Astrocyte of the cerebellum (primary cell): Measurements from ENCODE around the gene DCLRE1C.
"Not testable (repeated sequence)": the region's sequence is repeated elsewhere in the genome, so short reads cannot be mapped to it uniquely, and the experiment has no call there.

Experiments
- DNase-seq: peaks from one replicate; pipeline ENCODE4 v3.0.0-alpha.2; 2011; ENCODE audit warnings: low read depth
- H3K4me3 ChIP-seq: 2 replicates; pipeline ENCODE4 v1.5.1; 2011; ENCODE audit warnings: mild to moderate bottlenecking, low read depth, low read length, moderate library complexity
- CTCF ChIP-seq: IDR thresholded peaks from 2 replicates; pipeline ENCODE4 v1.5.1; 2012; ENCODE audit warnings: low read length, low read depth, moderate library complexity, mild to moderate bottlenecking; ENCODE audit errors: missing control alignments
- in situ Hi-C: cut with HindIII; loops from 2 replicates; pipeline ENCODE4 v1.10.0; 2017; ENCODE audit warnings: low sequenced_read_pairs

The DCLRE1C gene

GRCh38 chr10:14875941-14876340, 78.0 kb downstream of the DCLRE1C start:
- TF ChIP-seq CTCF: no peak
- no peak overlapping the region for H3K4me3 ChIP-seq
- no peak for DNase-seq
- in situ Hi-C loops: no loop called here

DNA sequence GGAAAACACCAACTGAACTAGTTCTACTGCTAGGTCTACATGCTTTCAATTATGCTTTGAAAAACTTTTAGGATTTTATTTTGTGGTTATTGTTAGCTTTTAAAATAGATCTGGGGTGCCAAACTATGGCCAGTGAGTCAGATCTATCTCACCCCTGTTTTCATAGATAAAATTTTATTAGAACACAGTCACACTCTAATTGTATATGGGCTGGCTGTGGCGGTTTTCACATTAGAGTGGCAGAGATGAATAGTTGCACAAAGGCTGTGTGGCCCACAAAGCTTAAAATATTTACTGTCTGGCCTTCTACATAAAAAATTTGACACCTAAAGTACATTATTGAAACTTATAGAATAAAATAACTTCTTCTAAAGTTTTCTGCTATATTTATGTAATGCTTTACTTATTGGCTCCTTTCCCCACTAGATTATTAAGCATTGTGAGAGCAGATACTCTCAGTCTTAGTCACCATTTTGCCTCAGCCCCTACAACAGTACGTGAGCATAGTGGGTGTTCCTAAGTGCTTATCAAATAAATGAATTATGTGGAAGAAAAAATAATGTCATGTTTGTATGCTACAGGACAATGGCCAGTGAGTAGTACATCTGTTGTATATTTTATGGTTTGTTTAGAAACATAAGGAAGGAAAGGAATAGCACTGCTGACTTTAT, 80.7 kb downstream of the DCLRE1C start:
- peak; percentile 26 for DNase-seq
- H3K4me3 ChIP-seq: no peak overlapping the region
- no peak for TF ChIP-seq CTCF
- in situ Hi-C loops: no loop called here

DNA sequence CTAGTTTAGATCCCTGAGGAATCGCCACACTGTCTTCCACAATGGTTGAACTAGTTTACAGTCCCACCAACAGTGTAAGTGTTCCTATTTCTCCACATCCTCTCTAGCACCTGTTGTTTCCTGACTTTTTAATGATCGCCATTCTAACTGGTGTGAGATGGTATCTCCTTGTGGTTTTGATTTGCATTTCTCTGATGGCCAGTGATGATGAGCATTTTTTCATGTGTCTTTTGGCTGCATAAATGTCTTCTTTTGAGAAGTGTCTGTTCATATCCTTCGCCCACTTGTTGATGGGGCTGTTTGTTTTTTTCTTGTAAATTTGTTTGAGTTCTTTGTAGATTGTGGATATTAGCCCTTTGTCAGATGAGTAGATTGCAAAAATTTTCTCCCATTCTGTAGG, 89.0 kb downstream of the DCLRE1C start:
- H3K4me3 ChIP-seq, in situ Hi-C loops, DNase-seq: not testable (repeated sequence)

DNA sequence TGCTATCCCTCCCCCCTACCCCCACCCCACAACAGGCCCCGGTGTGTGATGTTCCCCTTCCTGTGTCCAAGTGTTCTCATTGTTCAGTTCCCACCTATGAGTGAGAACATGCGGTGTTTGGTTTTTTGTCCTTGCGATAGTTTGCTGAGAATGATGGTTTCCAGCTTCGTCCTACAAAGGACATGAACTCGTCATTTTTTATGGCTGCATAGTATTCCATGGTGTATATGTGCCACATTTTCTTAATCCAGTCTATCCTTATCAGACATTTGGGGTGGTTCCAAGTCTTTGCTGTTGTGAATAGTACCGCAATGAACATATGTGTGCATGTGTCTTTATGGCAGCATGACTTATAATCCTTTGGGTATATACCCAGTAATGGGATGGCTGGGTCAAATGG, 89.4 kb downstream of the DCLRE1C start:
- in situ Hi-C loops, H3K4me3 ChIP-seq, DNase-seq: not testable (repeated sequence)

DNA sequence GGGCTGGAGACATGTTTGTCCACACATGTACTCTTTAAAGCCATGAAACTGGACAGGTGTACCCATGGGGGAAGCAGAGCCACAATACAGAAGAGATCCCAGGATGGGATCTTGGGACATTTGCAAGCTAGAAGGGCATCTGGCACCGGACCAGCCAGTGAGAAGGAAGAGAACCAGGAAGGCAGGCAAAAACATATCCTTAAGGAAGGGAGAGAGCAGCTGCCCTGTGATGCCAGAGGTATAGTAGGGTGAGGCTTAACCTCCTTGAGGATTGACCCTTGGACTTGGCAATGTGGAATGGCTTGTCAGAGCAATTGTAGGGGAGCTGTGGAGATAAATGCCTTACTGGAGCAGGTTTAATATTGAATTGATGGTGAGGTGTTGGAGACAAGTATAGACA, 93.1 kb downstream of the DCLRE1C start:
- TF ChIP-seq CTCF: no peak
- no peak for DNase-seq
- in situ Hi-C loops: no loop called here
- no peak overlapping the region for H3K4me3 ChIP-seq

- H3K4me3 ChIP-seq: no peak overlapping the region
- no peak for TF ChIP-seq CTCF
- no peak for DNase-seq
- in situ Hi-C loops: no loop called here
Observed at GRCh38 chr10:14859775-14860174, 94.1 kb downstream of the DCLRE1C start.

GRCh38 chr10:14859043-14859442, 94.9 kb downstream of the DCLRE1C start:
- in situ Hi-C loops: no loop called here
- H3K4me3 ChIP-seq: no peak overlapping the region
- DNase-seq: no peak
- TF ChIP-seq CTCF: no peak
